Rectal smooth muscle tissue (tissue), 1 donor: ENCODE measurements around the gene SRR.

ENCODE experiments used
- H3K27ac ChIP-seq: one replicate; pipeline ENCODE4 v1.7.0; 2013; ENCODE audit warnings: low read depth, low read length, inconsistent platforms
- H3K27me3 ChIP-seq: one replicate; pipeline ENCODE4 v1.7.0; 2013; ENCODE audit warnings: low read length; ENCODE audit not compliant: control insufficient read depth, insufficient read depth
- H3K36me3 ChIP-seq: one replicate; pipeline ENCODE4 v1.7.0; 2013; ENCODE audit warnings: low read length; ENCODE audit not compliant: control insufficient read depth, insufficient read depth
- H3K4me1 ChIP-seq: one replicate; pipeline ENCODE4 v1.7.0; 2013; ENCODE audit warnings: low read length; ENCODE audit not compliant: control insufficient read depth, insufficient read depth
- H3K4me3 ChIP-seq: one replicate; pipeline ENCODE4 v1.7.0; 2013; ENCODE audit warnings: low read length
- H3K9ac ChIP-seq: one replicate; pipeline ENCODE4 v1.7.0; 2013; ENCODE audit warnings: low read length

SRR gene

DNA sequence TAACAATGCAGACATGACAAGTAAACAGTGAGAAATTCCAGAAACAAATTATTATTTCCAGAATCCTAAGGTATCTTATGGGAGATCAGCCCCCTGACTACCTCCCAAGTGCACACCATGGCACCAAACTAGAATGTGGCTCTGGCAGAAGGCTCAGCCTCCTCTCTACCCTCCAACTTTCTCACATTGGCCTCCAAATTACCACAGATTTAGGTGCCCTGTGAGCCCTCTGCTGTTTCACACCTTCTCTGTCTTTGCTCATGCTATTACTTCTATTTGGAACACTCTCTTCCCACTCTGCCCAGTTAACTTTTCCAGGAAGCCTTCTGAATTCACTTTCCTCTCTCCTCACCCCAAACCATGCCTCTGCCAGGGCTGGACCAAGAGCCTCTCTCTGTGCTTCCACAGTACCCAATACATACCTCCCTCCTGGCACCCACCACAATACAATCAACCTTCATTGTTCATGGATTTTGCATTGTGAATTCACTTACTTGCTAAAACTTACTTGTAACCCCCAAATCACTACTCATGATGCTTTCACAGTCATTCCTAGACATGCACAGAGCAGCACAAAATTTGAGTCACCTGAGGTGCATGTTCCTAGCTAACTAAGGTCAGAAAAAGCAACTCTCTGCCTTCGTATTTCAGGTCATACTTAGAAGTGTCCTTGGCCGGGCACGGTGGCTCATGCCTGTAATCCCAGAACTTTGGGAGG is 31.6 kb upstream of the SRR start:
- Histone ChIP-seq H3K27me3 (no peaks in the 10 kb centered on the region), H3K9ac (no peak overlapping the region), H3K4me1 (peaks cover 2% of the 10 kb centered on the region), H3K27ac (no peak overlapping the region), H3K36me3 (no peaks in the 10 kb centered on the region), H3K4me3 (no peak overlapping the region)

DNA sequence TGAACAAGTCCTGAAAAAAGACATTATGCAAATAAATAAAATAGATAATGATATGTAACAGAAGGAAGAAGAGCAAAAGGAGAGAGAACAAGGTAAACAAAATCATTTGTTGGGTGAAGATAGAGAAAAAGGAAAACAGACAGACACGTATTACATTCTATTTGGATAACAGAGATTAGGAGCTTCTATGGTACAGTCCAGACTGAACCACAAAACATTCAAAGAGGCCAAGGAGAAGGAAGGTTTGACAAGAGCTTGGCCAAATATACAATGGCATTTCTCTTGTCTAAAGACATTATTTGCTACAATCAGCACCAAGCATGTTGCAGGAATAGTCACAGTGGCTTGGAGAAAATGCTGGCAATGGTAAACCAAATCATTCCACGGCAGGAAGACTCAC is 29.3 kb upstream of the SRR start:
- peaks cover 3% of the 10 kb centered on the region for H3K36me3 ChIP-seq
- no peak overlapping the region for H3K9ac ChIP-seq
- no peak overlapping the region for H3K27ac ChIP-seq
- H3K27me3 ChIP-seq = no peaks in the 10 kb centered on the region
- H3K4me1 ChIP-seq = peaks cover 2% of the 10 kb centered on the region
- H3K4me3 ChIP-seq = no peak overlapping the region

- no peak overlapping the region for H3K4me3 ChIP-seq
- H3K9ac ChIP-seq = no peak overlapping the region
- H3K27me3 ChIP-seq = no peaks in the 10 kb centered on the region
- H3K36me3 ChIP-seq = peaks cover 9% of the 10 kb centered on the region
- H3K4me1 ChIP-seq = no peaks in the 10 kb centered on the region
- no peak overlapping the region for H3K27ac ChIP-seq
Observed at GRCh38 chr17:2275722-2276121, 28.0 kb upstream of the SRR start.

GRCh38 chr17:2277429-2278170 is 26.1 kb upstream of the SRR start:
- peaks cover 25% of the 10 kb centered on the region for H3K36me3 ChIP-seq
- H3K27me3 ChIP-seq = no peaks in the 10 kb centered on the region
- no peak overlapping the region for H3K9ac ChIP-seq
- no peak overlapping the region for H3K4me3 ChIP-seq
- peaks cover 3% of the 10 kb centered on the region for H3K4me1 ChIP-seq
- no peak overlapping the region for H3K27ac ChIP-seq

DNA sequence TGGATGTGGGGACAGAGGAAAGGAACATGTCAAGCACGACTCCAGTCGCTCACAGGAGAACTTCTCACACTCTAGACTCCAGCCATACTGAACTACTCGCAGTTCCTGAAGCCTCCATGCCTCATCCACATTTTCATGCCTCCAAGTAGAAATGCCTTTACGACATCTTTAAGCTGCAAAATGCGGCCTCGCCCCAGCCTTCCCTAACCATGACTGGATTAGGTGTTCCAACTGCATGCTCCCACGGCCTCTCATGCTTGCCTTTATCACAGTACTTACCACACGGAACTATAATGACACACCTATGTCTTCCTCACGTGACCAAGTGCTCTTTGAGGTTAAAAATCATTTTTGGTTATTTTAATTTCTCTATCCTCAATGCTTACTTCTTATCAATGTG is 24.0 kb upstream of the SRR start:
- Histone ChIP-seq H3K9ac (no peak overlapping the region), H3K4me3 (no peak overlapping the region), H3K4me1 (peaks cover 3% of the 10 kb centered on the region), H3K27ac (no peak overlapping the region), H3K27me3 (no peaks in the 10 kb centered on the region), H3K36me3 (peaks cover 26% of the 10 kb centered on the region)

- Histone ChIP-seq H3K27ac (no peak overlapping the region), H3K4me3 (no peak overlapping the region), H3K36me3 (peaks cover 29% of the 10 kb centered on the region), H3K9ac (no peak overlapping the region), H3K4me1 (peaks cover 3% of the 10 kb centered on the region), H3K27me3 (no peaks in the 10 kb centered on the region)
Observed at GRCh38 chr17:2282297-2282873, 21.4 kb upstream of the SRR start.

- no peak overlapping the region for H3K9ac ChIP-seq
- peaks cover 29% of the 10 kb centered on the region for H3K36me3 ChIP-seq
- no peaks in the 10 kb centered on the region for H3K27me3 ChIP-seq
- H3K27ac ChIP-seq = no peak overlapping the region
- no peak overlapping the region for H3K4me3 ChIP-seq
- peaks cover 3% of the 10 kb centered on the region for H3K4me1 ChIP-seq
Observed at GRCh38 chr17:2283302-2283701, 20.4 kb upstream of the SRR start.

DNA sequence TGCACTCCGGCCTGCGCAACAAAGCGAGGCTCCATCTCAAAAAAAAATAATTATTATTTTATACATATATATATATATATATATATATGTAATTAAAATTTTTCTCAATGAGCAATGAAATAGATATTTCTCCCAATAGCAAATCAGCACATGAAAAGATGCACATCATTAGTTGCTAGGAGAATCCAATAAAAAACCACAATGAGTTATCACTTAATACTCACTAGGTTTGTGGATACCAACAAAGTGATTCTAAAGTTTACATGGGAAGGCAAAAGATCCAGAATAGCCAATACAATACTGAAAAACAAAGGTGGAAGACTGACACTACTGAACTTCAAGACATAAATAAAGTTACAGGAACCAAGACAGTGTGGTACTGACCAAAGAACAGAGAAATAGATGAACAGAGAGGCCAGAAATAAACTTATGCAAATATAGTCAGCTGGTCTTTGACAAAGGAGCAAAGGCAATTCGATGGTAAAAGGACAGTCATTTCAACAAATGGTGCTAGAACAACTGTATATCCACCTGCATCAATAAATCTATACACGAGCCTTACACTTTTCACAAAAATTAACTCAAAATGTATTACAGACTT is 13.8 kb upstream of the SRR start:
- H3K9ac ChIP-seq = no peak overlapping the region
- H3K4me1 ChIP-seq = no peaks in the 10 kb centered on the region
- peaks cover 18% of the 10 kb centered on the region for H3K36me3 ChIP-seq
- no peak overlapping the region for H3K27ac ChIP-seq
- H3K27me3 ChIP-seq = no peaks in the 10 kb centered on the region
- H3K4me3 ChIP-seq = no peak overlapping the region

- H3K27me3 ChIP-seq = no peaks in the 10 kb centered on the region
- no peak overlapping the region for H3K27ac ChIP-seq
- no peaks in the 10 kb centered on the region for H3K4me1 ChIP-seq
- no peak overlapping the region for H3K4me3 ChIP-seq
- peaks cover 17% of the 10 kb centered on the region for H3K36me3 ChIP-seq
- no peak overlapping the region for H3K9ac ChIP-seq
Observed at GRCh38 chr17:2292100-2292499, 11.7 kb upstream of the SRR start.

DNA sequence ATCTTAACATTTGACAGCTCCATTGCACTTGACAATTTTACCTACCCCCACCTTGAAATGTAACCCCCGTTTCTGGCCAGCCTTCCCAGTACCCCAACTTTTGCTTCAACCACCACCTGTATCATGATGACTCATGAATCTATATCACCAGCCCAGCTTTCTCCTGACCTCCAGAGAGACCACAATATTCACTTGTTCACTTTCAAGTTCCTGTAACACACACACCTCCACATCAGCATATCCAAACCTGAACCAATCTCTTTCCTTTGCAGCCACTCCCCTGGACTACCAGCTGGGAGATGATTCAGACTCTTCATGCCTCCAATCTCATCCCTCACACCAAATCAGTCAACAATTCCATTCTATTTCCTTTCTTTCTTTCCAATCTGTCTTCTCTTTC is 8.2 kb upstream of the SRR start:
- Histone ChIP-seq H3K36me3 (peaks cover 15% of the 10 kb centered on the region), H3K4me3 (no peak overlapping the region), H3K9ac (no peak overlapping the region), H3K27ac (no peak overlapping the region), H3K4me1 (no peaks in the 10 kb centered on the region), H3K27me3 (no peaks in the 10 kb centered on the region)

DNA sequence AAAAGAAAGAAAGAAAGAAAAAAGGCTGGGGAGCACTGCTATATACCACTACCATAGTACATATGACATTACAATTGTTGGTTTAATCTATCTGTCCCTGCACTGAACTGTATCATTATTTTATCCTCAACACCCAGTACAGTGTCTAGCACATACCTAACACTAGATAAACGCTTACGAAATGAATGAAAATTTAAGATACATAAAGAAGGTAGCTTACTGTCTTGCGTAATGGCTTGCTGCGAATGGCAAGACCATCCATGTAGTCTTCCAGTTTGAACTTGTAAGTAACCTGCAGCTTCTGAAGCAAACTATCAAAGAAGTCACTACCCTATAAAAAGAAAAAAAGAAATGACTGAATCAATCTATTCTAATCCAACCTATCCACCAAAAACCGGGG is 6.7 kb upstream of the SRR start:
- Histone ChIP-seq H3K36me3 (peaks cover 12% of the 10 kb centered on the region), H3K27ac (no peak overlapping the region), H3K9ac (no peak overlapping the region), H3K4me1 (no peaks in the 10 kb centered on the region), H3K27me3 (no peaks in the 10 kb centered on the region), H3K4me3 (no peak overlapping the region)

GRCh38 chr17:2299136-2299535 is 4.6 kb upstream of the SRR start:
- H3K27ac ChIP-seq = no peak overlapping the region
- H3K4me1 ChIP-seq = no peaks in the 10 kb centered on the region
- no peak overlapping the region for H3K4me3 ChIP-seq
- peaks cover 3% of the 10 kb centered on the region for H3K36me3 ChIP-seq
- H3K27me3 ChIP-seq = no peaks in the 10 kb centered on the region
- H3K9ac ChIP-seq = no peak overlapping the region
